Neural cell (in vitro differentiated cells): Measurements from ENCODE around the gene GAL3ST3.

Source experiments
- EZH2 ChIP-seq: fragments of 200-600, 300-800 bp; shearing (Covaris generic), sonication (generic); IDR thresholded peaks from 2 replicates; pipeline ENCODE4 v1.6.1; 2014; ENCODE audit warnings: antibody characterized with exemption, low read length, borderline replicate concordance, mild to moderate bottlenecking; ENCODE audit not compliant: insufficient read depth, poor library complexity, severe bottlenecking
- TF ChIP-seq, protein P1 (sequence below): IDR thresholded peaks from 2 replicates; pipeline ENCODE4 v1.6.1; 2012; ENCODE audit warnings: borderline replicate concordance

DNA sequence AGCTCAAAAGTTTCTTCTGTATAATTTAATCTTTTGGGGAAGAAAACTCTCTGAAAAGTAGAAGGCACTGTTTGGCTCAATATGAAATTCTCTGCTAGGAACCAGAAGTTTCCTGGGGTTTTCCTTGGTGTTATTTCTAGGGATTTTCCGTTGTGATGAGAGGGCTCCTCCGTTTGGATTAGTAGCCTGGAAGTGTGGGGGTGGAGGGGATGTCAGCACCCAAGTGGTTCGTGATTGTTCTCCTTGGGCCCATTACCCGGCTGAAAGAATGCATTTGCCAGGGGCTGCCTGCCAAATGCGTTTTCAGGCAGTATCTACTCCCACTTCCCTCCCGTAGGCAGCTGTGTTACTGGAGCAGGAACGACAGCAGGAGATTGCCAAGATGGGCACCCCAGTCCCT lies 7.5 kb upstream of the GAL3ST3 start:
- TF ChIP-seq EZH2 = no peak
- TF ChIP-seq, protein P1, sequence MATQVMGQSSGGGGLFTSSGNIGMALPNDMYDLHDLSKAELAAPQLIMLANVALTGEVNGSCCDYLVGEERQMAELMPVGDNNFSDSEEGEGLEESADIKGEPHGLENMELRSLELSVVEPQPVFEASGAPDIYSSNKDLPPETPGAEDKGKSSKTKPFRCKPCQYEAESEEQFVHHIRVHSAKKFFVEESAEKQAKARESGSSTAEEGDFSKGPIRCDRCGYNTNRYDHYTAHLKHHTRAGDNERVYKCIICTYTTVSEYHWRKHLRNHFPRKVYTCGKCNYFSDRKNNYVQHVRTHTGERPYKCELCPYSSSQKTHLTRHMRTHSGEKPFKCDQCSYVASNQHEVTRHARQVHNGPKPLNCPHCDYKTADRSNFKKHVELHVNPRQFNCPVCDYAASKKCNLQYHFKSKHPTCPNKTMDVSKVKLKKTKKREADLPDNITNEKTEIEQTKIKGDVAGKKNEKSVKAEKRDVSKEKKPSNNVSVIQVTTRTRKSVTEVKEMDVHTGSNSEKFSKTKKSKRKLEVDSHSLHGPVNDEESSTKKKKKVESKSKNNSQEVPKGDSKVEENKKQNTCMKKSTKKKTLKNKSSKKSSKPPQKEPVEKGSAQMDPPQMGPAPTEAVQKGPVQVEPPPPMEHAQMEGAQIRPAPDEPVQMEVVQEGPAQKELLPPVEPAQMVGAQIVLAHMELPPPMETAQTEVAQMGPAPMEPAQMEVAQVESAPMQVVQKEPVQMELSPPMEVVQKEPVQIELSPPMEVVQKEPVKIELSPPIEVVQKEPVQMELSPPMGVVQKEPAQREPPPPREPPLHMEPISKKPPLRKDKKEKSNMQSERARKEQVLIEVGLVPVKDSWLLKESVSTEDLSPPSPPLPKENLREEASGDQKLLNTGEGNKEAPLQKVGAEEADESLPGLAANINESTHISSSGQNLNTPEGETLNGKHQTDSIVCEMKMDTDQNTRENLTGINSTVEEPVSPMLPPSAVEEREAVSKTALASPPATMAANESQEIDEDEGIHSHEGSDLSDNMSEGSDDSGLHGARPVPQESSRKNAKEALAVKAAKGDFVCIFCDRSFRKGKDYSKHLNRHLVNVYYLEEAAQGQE = no peak
